Germinal center (tissue), 1 donor: ENCODE measurements around the gene PARM1.

Experiments
- DNase-seq: peaks from one replicate; pipeline ENCODE4 v3.0.0; 2012; ENCODE audit warnings: mixed read lengths, low spot score

The PARM1 gene

GRCh38 chr4:74942251-74942917 is 9.5 kb downstream of the PARM1 start:
- DNase-seq, result no peak

DNA sequence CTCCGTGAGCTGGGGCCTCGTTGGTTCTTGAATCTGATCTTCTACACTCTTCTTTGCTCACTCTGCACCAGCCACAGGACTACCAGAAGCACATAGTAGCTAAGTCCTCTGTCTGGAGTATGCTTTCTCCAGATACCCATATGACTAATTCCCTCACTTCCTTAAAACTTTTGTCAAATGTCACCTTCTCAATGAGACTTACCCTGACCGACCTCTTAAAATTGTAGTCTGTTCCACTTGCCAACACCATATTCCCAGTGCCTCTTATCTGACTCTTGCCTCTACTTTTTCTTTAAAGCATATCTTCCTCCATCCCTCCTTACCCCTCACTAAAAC is 10.0 kb downstream of the PARM1 start:
- no peak for DNase-seq

- DNase-seq, result no peak
Observed at GRCh38 chr4:74944354-74944793, 11.5 kb downstream of the PARM1 start.

DNA sequence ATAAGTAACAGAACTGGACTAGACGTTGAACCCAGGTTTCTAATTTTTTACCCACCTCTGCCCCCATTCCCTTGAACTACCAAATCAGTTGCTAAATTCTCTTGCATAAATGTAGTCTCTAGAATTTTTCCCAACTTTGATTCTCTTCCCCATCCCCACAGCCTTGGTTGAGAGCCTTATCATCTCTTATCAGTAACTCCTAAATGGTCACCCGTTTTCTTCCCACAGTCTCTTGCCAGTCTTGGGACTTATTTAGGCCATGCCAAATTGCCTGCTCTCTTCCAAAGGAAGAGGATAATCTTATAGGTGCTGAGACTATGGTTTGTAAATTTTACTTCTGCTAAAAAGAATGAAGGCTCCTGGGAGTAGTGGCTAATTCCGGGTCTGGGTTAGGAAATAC is 13.3 kb downstream of the PARM1 start:
- DNase-seq, result no peak

- DNase-seq, result no peak
Observed at GRCh38 chr4:74947798-74948197, 14.9 kb downstream of the PARM1 start.

DNA sequence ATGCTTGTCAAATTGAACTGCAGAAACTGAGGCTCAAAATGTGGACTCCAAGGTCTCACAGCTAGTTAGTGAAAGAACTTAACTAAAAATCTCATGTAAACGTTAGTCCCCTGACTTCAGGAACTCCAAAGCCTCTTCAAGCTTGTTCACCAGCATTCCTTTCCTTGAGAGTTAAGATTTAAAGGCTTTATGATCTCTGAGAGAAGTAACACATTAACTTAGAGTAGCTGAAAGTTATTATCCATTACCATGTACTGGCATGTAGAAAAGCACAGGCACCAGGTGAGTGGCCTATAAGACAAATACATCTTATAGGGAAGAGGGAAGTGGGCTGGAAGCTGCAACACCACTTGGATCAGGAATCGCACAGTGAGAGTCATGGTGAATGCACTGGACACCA is 15.3 kb downstream of the PARM1 start:
- DNase-seq, result no peak

GRCh38 chr4:74950200-74950599 is 17.3 kb downstream of the PARM1 start:
- DNase-seq, result no peak

DNA sequence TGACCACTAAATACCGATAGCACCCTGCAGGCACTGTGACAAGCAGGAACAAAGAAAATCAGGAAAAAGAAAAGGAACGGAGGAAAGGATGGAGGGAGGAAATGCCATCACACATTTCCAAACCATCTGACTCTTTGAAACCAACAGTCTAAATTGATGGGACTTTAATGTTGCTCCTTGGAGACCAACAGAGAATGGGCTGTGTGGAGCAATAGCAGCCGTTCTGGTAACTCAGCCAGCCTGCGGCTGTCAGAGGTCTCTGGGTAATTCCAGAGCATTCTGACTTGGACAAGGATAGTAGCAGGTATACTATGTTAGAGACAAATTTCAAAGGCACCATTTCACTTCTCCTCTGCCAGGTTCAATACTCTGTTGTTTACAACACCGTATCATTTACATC is 18.0 kb downstream of the PARM1 start:
- DNase-seq, result no peak

- DNase-seq, result no peak
Observed at GRCh38 chr4:74953647-74954046, 20.7 kb downstream of the PARM1 start.

DNA sequence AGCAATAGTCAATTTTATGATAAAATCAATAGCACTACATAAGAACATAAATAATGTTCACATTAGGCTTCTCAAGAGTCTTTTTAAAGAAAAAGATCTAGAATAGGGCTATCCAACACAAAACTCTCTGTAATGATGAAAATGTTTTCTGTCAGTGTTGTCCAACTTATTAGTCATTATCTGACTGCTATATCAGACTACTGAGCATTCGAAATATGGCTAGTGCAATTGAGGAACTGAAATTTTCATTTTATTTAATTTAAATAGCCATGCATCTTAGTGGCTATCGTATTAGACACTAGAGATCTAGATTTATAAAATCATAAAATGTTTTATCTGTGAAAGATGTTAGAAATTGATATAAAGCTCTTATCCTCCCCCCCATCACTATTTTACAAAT is 26.0 kb downstream of the PARM1 start:
- DNase-seq, result no peak

GRCh38 chr4:74961230-74961629 is 28.3 kb downstream of the PARM1 start:
- no peak for DNase-seq

- no peak for DNase-seq
Observed at GRCh38 chr4:74962584-74962983, 29.7 kb downstream of the PARM1 start.

- no peak for DNase-seq
Observed at GRCh38 chr4:74964311-74964710, 31.4 kb downstream of the PARM1 start.

DNA sequence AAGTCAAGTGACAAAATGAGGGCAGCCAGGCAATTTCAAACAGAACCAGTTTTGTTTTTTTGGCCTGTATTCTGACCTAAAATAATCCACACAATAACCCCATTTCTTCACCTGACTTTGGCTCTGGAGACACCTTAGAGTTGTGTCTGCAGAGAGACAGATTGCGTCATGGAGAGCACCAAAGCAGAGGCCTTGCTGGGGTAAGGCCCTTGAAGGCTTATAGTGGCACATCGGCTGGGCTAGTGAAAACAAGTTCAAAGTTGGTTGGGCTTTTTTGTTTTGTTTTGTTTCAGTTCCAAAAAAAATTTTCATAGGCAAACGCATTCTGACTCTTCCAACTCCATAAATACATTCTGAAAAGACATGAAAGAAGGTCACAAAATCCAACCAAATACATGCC is 34.4 kb downstream of the PARM1 start:
- DNase-seq, result no peak

DNA sequence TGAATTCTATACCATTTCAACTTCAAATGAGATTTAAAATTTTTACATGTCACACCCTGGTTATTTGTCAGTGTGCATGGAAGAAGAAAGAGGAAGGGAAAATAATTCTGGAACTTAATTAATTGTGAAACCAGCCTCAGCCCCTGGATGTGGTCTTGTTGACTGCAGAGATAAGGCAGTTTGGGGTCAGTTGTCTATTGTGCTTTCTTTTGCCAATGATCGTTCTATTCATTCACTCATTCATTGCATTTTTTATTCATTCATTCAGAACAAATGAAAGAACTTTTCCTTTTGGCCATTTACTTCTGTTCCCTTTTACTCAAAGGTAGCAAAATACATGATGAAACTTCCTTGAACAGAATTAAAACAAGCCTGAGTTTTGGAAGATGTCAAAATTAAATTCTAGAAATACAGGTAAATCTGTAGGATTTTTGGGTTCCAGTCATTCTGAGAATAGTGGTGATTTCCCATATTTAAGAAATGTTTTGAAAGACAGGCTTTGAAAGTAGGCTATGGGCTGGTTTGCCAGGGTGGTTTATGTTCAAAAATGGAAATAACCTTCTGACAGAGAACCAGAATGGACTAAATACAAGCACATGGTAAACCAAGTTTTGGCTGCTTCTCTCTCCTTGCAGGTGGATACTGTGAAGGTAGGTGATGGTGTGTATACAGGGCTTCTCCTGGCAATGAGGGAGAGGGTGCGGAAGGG is 35.7 kb downstream of the PARM1 start:
- no peak for DNase-seq

- no peak for DNase-seq
Observed at GRCh38 chr4:74969507-74970474, 36.9 kb downstream of the PARM1 start.

- no peak for DNase-seq
Observed at GRCh38 chr4:74970577-74970976, 37.7 kb downstream of the PARM1 start.

DNA sequence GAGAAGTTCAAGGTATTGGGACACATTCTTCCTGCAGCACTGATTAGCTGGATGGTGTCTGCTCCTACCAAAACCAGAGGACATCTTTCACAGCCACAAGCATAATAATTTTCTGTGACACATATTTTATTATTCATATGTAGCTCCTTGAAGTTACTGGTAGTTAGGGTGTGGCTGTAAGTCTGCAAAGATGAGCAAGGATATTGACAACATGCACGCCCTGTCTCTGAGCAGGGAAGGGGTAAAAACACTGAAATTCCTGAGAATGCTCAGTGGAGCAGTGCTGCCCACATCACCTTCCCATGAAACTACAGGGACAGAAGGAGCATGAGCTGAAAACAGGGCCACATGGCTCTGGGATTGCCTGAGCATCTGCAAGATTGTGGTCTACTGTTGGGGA is 38.9 kb downstream of the PARM1 start:
- DNase-seq, result no peak

DNA sequence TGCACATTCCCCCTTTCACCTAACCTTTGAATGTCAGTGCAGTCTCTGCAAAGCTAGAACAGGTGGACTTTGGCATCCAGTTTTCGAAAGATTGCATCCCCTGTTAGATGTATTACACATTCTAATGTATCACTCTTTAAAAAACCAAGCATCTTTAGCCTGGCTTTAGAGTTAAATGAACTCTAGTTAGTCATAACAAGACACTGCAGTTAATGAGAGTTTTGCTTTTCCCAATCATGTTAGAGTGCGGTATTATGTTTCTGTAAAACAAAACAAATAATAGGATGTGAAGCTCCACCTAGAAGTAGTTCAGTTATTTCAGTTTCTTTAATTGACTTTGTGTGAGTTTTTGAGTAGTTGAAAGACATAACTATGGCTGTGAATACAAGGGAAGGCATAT is 42.2 kb downstream of the PARM1 start:
- DNase-seq, result no peak

- DNase-seq, result no peak
Observed at GRCh38 chr4:74975848-74976824, 43.2 kb downstream of the PARM1 start.

DNA sequence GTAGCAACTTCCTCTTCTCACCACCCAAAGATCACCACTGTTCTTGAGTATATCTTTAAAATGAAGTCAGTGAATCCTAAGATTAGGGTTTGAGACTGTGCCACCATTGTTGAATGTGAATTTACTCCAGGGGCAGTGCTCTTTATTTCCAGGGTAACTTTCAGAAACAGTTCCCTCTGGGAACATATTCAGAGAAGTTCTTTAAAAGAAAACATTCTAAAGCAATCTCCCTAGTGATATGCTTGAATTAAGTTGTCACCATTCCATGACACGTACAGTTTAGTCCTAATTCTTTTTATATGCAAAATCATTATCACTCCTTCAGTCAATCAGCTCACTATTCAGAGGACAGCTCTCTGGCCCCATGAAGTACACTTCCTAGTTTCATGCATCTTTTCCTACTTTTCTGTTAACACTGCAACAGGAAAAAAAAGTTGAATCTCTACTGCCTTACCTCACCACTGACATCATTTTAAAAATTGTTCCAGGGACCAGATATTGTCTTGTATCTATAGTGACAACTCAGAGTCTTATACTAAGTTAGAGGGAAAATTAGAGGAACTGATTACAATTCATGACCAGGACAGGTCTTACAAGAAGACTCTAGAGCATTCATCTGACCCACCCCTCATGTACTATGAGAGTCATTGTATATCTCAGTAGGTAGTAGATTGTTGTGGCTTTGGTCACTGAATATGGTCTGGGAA is 49.8 kb downstream of the PARM1 start:
- no peak for DNase-seq
